Mucosa of descending colon (tissue), 3 donors: ENCODE results near the gene ILF3. TPM values are rescaled to one million over a fixed set of nuclear protein-coding genes. Genes with fewer than 3 reads are reported as not detected.
"Not testable (repeated sequence)": the region's sequence is repeated elsewhere in the genome, so short reads cannot be mapped to it uniquely, and the experiment has no call there.

Source experiments
- ATAC-seq: fragments of 200-7000 bp; cut with Tn5 transposase; one replicate; pipeline ENCODE4 v1.9.1; 2020; ENCODE audit warnings: mild to moderate bottlenecking, moderate library complexity
- DNase-seq, 3 donors: peaks; one replicate each; pipeline ENCODE4 v3.0.0-alpha.2; 2020
- H3K36me3 ChIP-seq: fragments of 200-600 bp; one replicate; pipeline ENCODE4 v1.8.0; 2021; ENCODE audit warnings: low read depth, mild to moderate bottlenecking
- H3K4me1 ChIP-seq: fragments of 200-600 bp; one replicate; pipeline ENCODE4 v1.8.0; 2021; ENCODE audit warnings: low read depth, mild to moderate bottlenecking
- H3K4me3 ChIP-seq: fragments of 200-600 bp; one replicate; pipeline ENCODE4 v1.8.0; 2021; ENCODE audit warnings: mild to moderate bottlenecking
- H3K9me3 ChIP-seq: fragments of 200-600 bp; one replicate; pipeline ENCODE4 v1.8.0; 2021; ENCODE audit warnings: mild to moderate bottlenecking
- CTCF ChIP-seq: fragments of 200-600 bp; IDR thresholded peaks from one replicate; pipeline ENCODE4 v1.8.0; 2022; ENCODE audit warnings: antibody characterized with exemption, mild to moderate bottlenecking
- intact Hi-C, 2 donors: fragments of 100-400 bp; cut with DNase I in 1 of 2; cut with micrococcal nuclease in 1 of 2; formaldehyde crosslinking; loops; one replicate each; pipeline versions ENCODE4 v1.11.0 to v1.11.1; 2022; cut with DNase I, micrococcal nuclease
- total RNA-seq, 3 donors: library from RNA; stranded (reverse); fragmentation: NEBNext Ultra II Directional in 2 of 3; extraction: Animal tissue kit (Norgen Biotek cat#: 25700) in 2 of 3; gene quantifications; one replicate each; pipeline versions ENCODE4 v1.2.1 to v1.2.4, GENCODE V29; 2021 to 2023
- donor health status: DM: no; HTN: no; CAD: no; lungs with moderate emphysema.
- donor health status: DM: no; HTN: no; CAD: no.
- donor health status: DM: no; HTN: yes; CAD: no.

Gene ILF3
- total RNA-seq, 3 donors from 2014 or later: 151 to 213 (median 178) TPM

- intact Hi-C loops: no loop called here
- DNase-seq: no peak
Observed at GRCh38 chr19:10670182-10670581, 16.0 kb downstream of the ILF3 start.

GRCh38 chr19:10670876-10671804 lies 17.0 kb downstream of the ILF3 start:
- intact Hi-C loops: no loop called here
- DNase-seq (no peak), ATAC-seq (no peak)
- Histone ChIP-seq H3K4me3 (no peak overlapping the region), H3K36me3 (no peaks in the 10 kb centered on the region), H3K9me3 (no peaks in the 10 kb centered on the region), H3K4me1 (peaks cover 5% of the 10 kb centered on the region)
- TF ChIP-seq CTCF: no peak

More at GRCh38 chr19:10670182-10670581, 16.0 kb downstream of the ILF3 start:
- H3K36me3 ChIP-seq: no peaks in the 10 kb centered on the region
- TF ChIP-seq CTCF: no peak
- no peak for ATAC-seq
- H3K4me1 ChIP-seq: peaks cover 5% of the 10 kb centered on the region
- H3K4me3 ChIP-seq: no peak overlapping the region
- no peaks in the 10 kb centered on the region for H3K9me3 ChIP-seq

- H3K36me3 ChIP-seq: not testable (repeated sequence)
Observed at GRCh38 chr19:10671922-10672321, 17.8 kb downstream of the ILF3 start.

GRCh38 chr19:10675214-10675613 lies 21.1 kb downstream of the ILF3 start:
- H3K9me3 ChIP-seq, DNase-seq, H3K4me1 ChIP-seq, ATAC-seq, H3K4me3 ChIP-seq, intact Hi-C loops: not testable (repeated sequence)
- H3K36me3 ChIP-seq: peaks cover 25% of the 10 kb centered on the region

More at GRCh38 chr19:10671922-10672321, 17.8 kb downstream of the ILF3 start:
- H3K9me3 ChIP-seq, intact Hi-C loops, ATAC-seq, H3K4me3 ChIP-seq, H3K4me1 ChIP-seq, DNase-seq: not testable (repeated sequence)

- H3K4me1 ChIP-seq: no peaks in the 10 kb centered on the region
- TF ChIP-seq CTCF: no peak
- ATAC-seq (no peak), DNase-seq (no peak)
- H3K4me3 ChIP-seq: no peak overlapping the region
- intact Hi-C loops: no loop called here
- peaks cover 33% of the 10 kb centered on the region for H3K36me3 ChIP-seq
- H3K9me3 ChIP-seq: no peaks in the 10 kb centered on the region
Observed at GRCh38 chr19:10677751-10678150, 23.6 kb downstream of the ILF3 start.

- H3K9me3 ChIP-seq: no peaks in the 10 kb centered on the region
- peaks cover 40% of the 10 kb centered on the region for H3K36me3 ChIP-seq
- TF ChIP-seq CTCF: no peak
- intact Hi-C loops: no loop called here
- ATAC-seq (no peak), DNase-seq (no peak)
- H3K4me3 ChIP-seq: no peak overlapping the region
- no peaks in the 10 kb centered on the region for H3K4me1 ChIP-seq
Observed at GRCh38 chr19:10678813-10679212, 24.7 kb downstream of the ILF3 start.
